NCI-H82 treated with DMSO at 0.1 percent for 48 hours (cell line): ENCODE measurements around the gene RHOT1.
A peak's percentile ranks its signal among the peaks of the same experiment; 100 is the strongest.
"Not testable (repeated sequence)": the region's sequence is repeated elsewhere in the genome, so short reads cannot be mapped to it uniquely, and the experiment has no call there.

ENCODE experiments used
- DNase-seq: peaks from one replicate; lab custom pipeline; 2025; ENCODE audit not compliant: unreplicated experiment; lab: John Stamatoyannopoulos, UW

RHOT1 gene

DNA sequence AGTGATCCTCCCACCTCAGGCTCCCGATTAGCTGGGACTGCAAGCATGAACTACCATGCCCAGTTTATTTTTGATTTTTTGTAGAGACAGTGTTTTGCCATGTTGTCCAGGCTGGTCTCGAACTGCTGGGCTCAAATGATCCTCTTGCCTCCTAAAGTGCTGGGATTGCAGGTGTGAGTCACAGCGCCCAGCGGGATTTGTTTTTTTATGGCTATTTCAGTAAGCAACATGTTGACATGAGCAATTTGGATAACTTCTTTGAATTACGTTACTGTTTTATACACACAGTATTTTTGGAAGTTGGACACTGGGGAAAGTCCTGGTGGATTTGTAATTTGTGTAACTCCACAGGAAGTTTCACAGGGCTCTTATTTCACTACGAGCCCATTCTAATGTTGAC lies 18.5 kb upstream of the RHOT1 start:
- no peak for DNase-seq

DNA sequence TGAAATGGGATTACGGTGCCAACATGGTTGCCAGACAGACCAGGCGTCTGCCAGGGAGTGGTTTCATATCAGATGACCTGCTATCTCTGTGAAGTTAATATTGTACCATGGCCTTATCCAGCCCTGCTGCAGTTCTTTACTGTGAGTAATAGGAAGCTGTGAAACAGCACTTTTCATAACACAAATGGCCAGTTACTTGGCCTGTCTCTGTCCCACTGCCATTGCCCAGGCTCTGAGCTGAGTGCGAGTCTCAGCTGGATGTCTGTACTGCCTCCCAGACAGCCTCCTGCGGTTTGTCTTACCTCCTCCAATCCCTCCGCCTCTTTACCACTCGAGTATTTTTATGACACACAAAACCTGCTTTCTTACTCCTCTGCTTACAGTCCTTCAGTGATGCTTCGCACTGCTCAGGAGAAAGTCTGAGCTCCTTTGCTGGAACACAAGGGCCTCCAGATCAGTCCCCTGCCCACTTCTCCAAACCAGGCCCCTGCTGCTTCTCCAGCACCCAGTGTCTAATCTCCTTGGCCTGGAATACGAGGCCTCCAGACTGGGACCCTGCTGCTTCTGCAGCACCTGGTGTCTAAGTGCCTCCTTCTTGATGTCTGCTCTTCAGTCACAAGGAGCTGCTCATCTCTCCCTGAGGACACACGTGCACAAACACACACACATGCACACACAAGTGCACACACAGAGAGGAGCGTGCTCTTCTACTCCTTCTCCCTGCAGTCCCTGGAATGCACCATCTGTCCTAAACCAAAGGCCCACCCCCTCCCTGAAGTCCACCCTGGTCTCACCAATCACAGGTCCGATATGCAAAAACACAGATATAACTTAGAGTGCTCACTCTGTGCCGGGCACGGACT lies 17.1 kb upstream of the RHOT1 start:
- DNase-seq: peak; percentile 90

DNA sequence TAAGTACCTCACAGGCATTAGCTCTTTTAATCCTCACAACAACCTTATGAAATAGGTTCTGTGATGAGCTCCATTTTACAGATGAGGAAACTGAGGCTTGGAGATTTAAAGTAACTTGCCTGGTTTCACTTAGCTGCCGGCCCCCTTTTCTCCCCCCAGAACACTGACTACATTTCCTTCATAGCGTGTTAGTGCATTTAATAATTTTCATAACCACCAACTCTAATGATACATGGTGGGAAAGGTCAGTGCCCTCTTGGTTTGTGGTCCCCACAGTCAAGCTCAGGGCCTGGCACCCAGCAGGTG lies 16.5 kb upstream of the RHOT1 start:
- DNase-seq: no peak

DNA sequence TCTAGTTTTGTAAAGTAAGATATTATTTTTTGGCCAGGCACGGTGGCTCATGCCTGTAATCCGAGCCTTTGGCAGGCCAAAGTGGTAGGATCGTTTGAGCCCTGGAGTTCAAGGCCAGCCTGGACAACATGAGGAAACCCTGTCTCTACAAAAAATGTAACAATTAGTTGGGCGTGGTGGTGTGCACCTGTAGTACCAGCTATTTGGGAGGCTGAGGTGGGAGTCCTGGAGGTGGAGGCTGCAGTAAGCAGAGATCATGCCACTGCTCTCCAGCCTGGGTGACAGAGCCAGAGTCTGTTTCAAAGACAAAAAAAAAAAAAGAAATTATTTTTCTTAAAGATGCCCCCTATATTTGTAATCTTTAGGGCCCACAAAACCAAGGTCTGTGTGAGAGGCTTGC lies 16.0 kb upstream of the RHOT1 start:
- DNase-seq: no peak

DNA sequence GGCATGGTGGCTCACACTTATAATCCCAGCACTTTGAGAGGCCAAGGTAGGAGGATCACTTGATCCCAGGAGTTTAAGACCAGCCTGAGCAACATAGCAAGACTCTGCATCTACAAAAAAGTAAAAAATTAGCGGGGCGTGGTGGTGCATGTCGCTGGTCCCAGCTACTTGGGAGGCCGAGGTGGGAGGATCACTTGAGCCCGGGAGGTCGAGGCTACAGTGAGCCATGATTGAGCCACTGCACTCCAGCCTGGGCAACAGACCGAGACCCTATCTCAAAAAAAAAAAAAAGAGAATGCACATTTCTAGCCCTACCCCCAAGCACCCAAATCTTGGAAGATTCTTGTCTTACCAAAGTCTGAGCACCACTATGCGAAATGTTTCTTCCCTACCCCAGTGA lies 15.6 kb upstream of the RHOT1 start:
- no peak for DNase-seq

DNA sequence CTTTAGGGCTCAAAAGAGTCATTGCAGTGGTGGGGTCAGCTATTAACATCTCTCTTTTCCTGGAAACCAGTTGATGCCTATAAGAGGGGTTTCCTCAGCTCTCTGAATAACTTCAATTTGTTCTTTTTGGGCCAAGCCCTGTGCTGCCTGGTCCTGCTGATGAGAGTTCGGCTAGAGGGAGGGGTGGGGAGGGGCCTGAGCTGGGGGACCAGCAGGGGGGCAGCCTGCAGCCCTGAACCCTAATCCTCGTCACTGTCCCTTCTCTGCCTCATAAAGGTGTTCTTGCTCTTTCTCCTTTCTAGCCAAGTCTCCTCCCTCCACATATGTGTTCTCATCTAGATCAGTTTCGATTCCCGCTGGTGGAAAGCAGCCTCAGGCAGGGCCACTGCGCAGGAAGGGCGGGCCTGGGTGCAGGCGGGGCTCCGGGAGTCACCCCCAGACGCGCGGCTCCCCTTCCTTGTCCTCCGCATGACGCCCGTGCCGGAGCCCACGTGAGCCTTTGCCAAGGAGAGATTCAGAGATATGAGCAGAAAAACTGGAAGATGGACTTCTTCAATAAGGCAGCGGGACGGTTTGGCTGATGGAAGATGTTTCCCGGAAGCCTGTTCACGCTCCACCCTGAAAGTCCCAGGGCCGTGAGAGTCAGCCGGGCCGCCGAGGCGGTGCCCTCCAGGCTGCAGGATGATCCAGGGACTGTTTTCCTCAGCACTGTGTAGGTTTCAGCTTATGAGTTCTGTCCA lies 15.0 kb upstream of the RHOT1 start:
- DNase-seq: peak; percentile 41

DNA sequence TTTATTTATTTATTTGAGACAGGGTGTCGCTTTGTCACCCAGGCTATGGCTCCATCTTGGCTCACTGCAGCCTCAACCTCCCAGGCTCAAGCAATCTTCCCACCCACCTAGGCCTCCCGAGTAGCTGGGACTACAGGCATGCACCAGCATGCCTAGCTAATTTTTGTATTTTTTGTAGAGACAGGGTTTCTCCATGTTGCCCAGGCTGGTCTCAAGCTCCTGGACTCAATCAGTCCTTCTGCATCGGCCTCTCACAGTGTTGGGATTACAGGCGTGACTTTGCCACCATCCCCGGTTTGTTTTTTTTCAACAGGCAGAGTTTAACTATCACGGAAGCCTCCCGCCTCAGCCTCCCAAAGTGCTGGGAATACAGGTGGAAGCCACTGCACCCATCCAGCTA lies 13.8 kb upstream of the RHOT1 start:
- DNase-seq: not testable (repeated sequence)

DNA sequence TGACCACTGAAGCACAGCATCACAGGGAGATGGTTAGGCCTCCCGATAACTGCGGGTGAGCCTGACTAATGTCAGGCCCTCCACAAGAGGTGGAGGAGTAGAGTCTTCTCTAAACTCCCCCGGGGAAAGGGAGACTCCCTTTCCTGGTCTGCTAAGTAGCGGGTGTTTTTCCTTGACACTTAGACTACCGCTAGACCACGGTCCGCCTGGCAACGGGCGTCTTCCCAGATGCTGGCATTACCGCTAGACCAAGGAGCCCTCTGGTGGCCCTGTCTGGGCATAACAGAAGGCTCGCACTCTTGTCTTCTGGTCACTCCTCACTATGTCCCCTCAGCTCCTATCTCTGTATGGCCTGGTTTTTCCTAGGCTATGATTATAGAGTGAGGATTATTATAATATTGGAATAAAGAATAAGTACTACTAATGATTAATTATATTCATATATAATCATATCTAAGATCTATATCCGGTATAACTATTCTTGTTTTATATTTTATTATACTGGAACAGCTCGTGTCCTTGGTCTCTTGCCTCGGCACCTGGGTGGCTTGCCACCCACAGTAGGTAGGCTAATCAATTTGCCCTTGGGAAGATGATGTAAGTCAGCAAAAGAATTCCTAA lies 6.7 kb upstream of the RHOT1 start:
- not testable (repeated sequence) for DNase-seq

DNA sequence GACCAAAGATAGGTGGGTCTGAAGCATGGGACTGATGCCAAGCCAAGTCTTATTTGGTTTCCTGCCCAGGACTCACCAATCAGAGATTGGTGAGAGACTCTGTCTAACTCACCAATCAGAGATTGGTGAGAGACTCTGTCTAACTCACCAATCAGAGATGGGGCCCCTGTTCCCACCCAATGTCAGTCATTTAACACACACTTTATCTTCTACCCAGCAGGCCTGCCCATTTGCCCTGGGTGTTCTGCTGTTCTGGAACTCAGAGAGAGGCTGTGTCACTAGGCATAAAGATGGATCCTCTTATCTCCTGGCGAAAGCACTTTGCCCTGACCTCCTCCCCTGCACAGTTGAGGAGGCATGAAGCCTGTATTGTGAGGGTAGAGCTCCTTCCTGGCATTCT lies 5.4 kb upstream of the RHOT1 start:
- no peak for DNase-seq

DNA sequence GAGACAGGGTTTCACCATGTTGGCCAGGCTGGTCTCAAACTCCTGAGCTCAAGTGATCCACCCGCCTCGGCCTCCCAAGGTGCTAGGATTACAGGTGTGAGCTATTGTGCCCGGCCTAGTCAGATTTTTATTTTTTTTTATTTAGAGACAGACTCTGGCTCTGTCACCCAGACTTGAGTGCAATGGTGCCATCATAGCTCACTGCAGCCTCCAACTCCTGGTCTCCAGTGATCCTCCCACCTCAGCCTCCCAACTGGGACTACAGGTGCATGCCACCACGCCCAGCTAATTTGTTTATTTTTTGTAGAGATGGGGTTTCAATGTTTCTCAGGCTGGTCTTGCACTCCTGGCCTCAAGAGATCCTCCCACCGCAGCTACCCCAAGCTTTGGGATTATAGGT lies 2.8 kb upstream of the RHOT1 start:
- DNase-seq: not testable (repeated sequence)

DNA sequence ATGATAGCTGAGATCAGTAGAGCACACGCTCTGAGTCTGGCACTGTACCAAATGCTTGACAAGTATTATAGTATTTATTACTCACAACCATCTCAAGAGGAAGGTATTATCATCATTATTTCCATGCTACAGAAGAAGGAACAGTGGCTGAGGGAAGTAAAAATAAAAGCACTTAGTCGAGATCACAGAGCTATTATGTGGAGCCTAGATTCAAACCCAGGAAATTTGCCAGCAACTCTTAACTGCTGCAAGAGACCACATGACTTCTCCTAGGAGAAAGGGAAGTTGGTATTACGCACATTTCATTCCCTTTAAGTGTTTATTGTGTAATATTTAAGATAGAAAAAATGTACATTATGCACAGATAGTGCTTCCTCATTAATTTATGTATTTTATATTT lies 1.0 kb upstream of the RHOT1 start:
- DNase-seq: no peak

DNA sequence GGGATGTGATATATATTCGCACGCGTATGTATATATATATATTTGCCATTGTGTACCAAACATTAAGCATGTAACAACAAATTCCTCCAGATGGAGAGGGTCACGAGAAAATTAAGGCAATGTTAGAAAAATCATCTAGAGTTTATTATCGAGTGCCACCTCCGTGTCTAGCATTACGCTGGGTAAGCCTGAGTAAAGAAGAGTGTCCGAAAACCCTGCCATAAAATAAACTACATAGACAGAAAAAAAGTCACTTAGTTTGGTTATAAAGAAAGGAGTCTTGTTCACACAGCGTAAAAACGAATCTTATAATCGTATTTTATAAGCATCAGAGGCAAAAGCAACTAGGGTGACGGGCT lies 644 bp upstream of the RHOT1 start:
- DNase-seq: no peak

DNA sequence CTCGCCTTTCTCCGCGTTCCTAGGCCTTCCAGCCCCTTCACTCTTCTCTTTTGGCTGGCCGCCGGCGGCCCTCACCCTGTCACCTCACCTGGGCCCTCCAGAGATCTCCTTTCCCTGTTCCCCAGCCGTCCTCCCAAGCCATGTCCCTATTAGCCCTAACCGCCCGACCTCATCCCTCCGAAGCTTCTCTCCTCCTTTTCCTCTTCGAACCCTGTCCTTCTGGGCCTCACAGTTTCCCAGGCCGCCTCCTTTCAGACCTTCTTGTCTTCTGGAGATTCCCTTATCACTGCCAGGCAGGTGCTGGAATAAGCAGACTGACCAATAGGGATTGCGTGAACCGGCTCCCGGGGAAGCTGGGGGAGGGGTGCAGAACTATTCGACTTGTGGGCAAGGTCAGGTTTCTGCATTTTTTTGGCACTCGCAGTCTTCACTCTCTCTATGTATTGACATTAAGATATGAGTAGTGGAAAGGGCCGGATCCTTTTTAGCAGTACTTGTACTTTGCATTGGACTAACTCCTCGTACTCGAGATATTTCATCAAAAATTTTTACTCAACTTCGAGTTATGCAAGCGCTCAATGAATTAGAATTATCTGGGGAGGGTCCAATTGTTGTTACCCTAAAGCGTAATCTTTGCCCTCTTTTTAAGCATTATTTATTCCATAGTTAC lies 690 bp downstream of the RHOT1 start:
- DNase-seq: peak; percentile 26

DNA sequence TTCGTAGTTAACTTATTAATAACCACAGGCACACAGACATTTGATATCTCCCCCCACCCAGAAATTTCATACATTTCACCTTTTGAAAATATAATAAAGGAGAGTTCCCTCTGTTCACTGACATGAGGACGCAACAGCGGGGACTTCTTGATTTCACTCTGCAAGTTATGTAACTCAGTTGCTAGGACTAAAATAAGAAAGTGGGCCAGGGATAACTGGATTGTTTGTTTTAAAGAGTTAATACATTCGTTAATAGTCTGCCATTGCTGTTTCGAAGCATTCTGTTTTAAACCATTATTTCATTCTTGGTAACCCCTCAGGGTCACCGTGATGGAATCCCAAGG lies 1.2 kb downstream of the RHOT1 start:
- no peak for DNase-seq

DNA sequence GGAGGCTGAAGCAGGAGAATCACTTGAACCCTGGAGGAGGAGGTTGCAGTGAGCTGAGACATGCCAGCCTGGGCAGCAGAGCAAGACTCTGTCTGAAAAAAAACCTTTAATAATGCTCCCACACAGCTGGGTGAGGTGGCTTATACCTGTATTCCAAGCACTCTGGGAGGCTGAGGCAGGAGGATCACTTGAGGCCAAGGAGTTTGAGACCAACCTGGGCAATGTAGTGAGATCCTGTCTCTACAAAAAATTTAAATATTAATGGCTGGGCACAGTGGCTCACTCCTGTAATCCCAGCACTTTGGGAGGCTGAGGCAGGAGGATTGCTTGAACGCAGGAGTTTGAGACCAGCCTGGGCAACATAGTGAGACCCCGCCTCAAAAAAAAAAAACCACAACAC lies 2.1 kb downstream of the RHOT1 start:
- DNase-seq: not testable (repeated sequence)

DNA sequence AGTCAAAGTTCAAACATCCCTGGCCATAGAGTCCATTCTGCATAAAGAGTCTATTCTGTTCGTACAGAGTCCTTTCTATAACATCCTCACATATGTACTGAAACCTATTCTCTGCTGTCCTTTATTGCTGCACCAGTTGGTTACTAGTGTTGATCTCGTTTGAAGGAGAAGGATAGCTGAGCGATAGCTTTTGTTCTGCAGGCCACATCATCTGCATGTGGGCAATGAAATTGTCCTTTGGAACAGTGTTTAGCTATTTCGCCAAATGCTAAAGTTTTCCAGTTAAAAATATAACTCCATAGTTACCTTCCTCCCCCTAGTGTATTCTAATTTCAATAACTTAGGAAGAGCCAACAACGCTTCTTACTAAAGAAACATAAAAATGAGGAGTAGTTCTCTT lies 6.0 kb downstream of the RHOT1 start:
- DNase-seq: no peak

DNA sequence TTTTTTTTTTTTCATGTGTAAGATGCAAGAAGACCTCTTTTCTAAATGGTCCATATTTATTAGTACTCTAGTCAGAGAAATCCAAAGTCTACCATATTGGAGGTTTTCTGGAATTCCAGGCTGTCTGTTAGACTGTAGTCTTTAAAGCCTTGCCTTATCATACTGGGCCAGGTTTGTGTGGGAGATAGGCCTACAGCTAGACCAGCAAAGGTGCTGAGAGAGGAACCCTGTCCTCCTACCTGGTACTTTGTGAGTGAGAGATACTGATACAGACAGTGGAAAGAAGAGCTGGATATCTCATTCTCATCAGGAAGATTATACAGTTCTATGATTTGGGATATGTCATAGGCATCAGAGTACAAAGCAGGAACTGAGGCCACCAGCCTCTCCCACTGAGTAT lies 8.1 kb downstream of the RHOT1 start:
- no peak for DNase-seq

DNA sequence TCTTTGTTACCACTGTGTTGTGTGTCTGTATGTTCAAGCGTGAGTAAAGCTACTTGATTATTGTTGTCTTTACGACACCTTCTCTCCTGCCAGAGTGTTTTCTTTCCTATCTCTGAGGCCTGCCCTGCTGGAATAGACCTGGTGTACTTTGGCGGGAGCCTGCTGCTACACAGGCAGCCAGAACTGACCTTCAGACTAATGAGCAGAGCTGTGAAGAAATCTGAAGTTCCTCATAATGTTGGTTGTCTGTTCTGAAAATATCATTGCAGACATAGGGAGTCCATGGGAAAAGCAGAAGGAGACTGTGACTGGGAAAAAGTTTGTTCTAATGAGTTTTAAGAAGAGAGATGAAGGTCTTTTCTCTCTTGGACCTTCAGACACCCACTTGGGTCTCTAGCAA lies 9.8 kb downstream of the RHOT1 start:
- no peak for DNase-seq

DNA sequence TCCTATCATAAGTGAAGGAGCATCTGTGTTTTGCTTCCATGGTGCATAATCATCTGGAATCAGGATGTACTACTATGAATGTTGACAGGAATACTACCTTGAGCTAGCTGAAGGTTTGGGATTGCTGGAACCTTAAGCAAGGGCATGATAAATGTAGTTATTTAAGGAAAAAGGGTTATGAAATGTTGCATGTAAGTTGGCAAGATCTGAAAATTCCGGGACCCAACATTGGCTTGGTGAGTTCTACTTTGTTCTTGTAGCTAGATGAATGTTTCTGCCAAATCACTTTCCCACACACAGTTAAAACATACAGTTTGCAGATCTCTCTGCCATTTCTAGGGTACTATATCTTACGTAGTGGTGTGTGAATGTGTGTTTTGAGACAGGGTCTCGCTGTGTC lies 13.6 kb downstream of the RHOT1 start:
- no peak for DNase-seq

DNA sequence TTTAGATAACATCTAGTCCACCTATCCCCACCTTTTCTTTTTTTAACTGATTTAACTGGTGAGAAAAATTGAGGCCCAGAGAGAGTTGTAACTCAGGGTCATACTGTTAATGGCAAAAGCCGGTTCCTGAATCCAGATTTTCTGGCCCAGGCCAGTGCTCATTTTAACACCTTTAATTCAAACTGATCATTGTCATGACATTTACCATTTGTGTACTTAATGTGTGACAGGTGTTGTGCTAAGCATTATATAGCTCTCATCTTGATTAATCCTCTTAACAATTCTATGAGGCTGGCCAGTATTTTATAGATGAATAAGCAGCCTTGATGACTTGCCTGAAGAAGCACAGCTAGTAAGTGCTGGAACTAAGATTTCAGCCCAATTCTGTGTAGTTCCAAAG lies 14.4 kb downstream of the RHOT1 start:
- peak; percentile 93 for DNase-seq

DNA sequence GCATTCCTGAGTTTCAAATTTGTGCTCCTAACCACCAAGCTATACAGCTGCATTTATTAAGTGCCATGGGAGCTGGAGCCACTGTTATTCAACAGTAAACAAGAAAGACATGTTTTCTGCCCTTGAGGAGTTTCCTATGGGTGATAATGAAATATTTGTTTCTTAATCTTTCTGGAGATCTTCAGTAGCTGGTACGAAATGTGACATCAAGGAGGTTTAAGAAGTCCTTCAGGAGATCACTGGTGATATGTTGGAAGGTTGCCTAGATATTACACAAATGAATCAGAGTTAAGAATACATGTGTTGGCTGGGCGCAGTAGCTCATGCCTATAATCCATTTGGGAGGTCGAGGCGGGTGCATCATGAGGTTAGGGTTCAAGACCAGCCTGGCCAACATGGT lies 14.9 kb downstream of the RHOT1 start:
- DNase-seq: peak; percentile 18
